Large intestine (tissue), 3 donors: Measurements from ENCODE around the gene HOXD11. TPM values are rescaled to one million over a fixed set of nuclear protein-coding genes. Genes with fewer than 3 reads are reported as not detected.

Experiments
- DNase-seq, 2 donors: peaks; one replicate each; pipeline versions ENCODE4 v3.0.0 to v3.0.0-alpha.2; 2013
- H3K27ac ChIP-seq: one replicate; pipeline ENCODE4 v1.5.1; 2013; ENCODE audit warnings: low read length
- H3K27me3 ChIP-seq: 2 replicates; pipeline ENCODE4 v1.6.1; 2013; ENCODE audit warnings: low read length; ENCODE audit not compliant: control insufficient read depth, insufficient read depth
- H3K36me3 ChIP-seq: 2 replicates; pipeline ENCODE4 v1.6.1; 2013; ENCODE audit warnings: low read length; ENCODE audit not compliant: control insufficient read depth, insufficient read depth
- H3K4me1 ChIP-seq: one replicate; pipeline ENCODE4 v1.6.1; 2013; ENCODE audit warnings: low read length; ENCODE audit not compliant: control insufficient read depth, insufficient read depth
- H3K4me3 ChIP-seq: one replicate; pipeline ENCODE4 v1.5.1; 2013; ENCODE audit warnings: low read length
- H3K9me3 ChIP-seq: one replicate; pipeline ENCODE4 v1.6.1; 2013; ENCODE audit warnings: mild to moderate bottlenecking, low read depth, low read length, moderate library complexity; ENCODE audit not compliant: control insufficient read depth
- WGBS: methylation state at CpG from one replicate; pipeline ENCODE4 v1.1.5; 2013; ENCODE audit warnings: low lambda C conversion rate; ENCODE audit not compliant: insufficient coverage; 5-methylcytosine and 5-hydroxymethylcytosine counted together
- polyA plus RNA-seq: library from polyadenylated mRNA; unstranded; fragments of 120-200 nt; gene quantifications from one replicate; pipeline ENCODE4 v1.2.1, GENCODE V29; 2013

HOXD11 gene
- polyA plus RNA-seq, 1 donor, result not detected

GRCh38 chr2:176101216-176101830, 5.8 kb upstream of the HOXD11 start:
- DNase-seq, result no peak
- peaks cover 100% of the 10 kb centered on the region for H3K27me3 ChIP-seq
- peaks cover 30% of the 10 kb centered on the region for H3K9me3 ChIP-seq
- H3K36me3 ChIP-seq, result no peaks in the 10 kb centered on the region
- no peak overlapping the region for H3K27ac ChIP-seq
- peaks cover 6% of the 10 kb centered on the region for H3K4me1 ChIP-seq
- no peak overlapping the region for H3K4me3 ChIP-seq
- no CpG with 5 or more reads among the region's 2 CpGs for WGBS

GRCh38 chr2:176101842-176102241, 5.2 kb upstream of the HOXD11 start:
- H3K4me3 ChIP-seq, result no peak overlapping the region
- H3K36me3 ChIP-seq, result no peaks in the 10 kb centered on the region
- peaks cover 100% of the 10 kb centered on the region for H3K27me3 ChIP-seq
- no CpG with 5 or more reads among the region's 5 CpGs for WGBS
- peaks cover 35% of the 10 kb centered on the region for H3K9me3 ChIP-seq
- no peak overlapping the region for H3K27ac ChIP-seq
- peaks cover 1% of the 10 kb centered on the region for H3K4me1 ChIP-seq
- no peak for DNase-seq

- H3K4me1 ChIP-seq, result no peaks in the 10 kb centered on the region
- H3K27me3 ChIP-seq, result peaks cover 100% of the 10 kb centered on the region
- no peak overlapping the region for H3K27ac ChIP-seq
- peaks cover 37% of the 10 kb centered on the region for H3K9me3 ChIP-seq
- no peak for DNase-seq
- H3K36me3 ChIP-seq, result no peaks in the 10 kb centered on the region
- 0% methylated on average over 1 of the region's 7 CpGs for WGBS
- no peak overlapping the region for H3K4me3 ChIP-seq
These were observed 4.7 kb upstream of the HOXD11 start for GRCh38 chr2:176102309-176102866.

GRCh38 chr2:176103194-176103593, 3.9 kb upstream of the HOXD11 start:
- H3K4me1 ChIP-seq, result no peaks in the 10 kb centered on the region
- no peak for DNase-seq
- H3K4me3 ChIP-seq, result no peak overlapping the region
- H3K27ac ChIP-seq, result no peak overlapping the region
- H3K36me3 ChIP-seq, result no peaks in the 10 kb centered on the region
- peaks cover 96% of the 10 kb centered on the region for H3K27me3 ChIP-seq
- no CpG with 5 or more reads among the region's 7 CpGs for WGBS
- H3K9me3 ChIP-seq, result peaks cover 35% of the 10 kb centered on the region

GRCh38 chr2:176103742-176104315, 3.3 kb upstream of the HOXD11 start:
- peaks cover 96% of the 10 kb centered on the region for H3K27me3 ChIP-seq
- peaks cover 29% of the 10 kb centered on the region for H3K9me3 ChIP-seq
- no peaks in the 10 kb centered on the region for H3K36me3 ChIP-seq
- DNase-seq, result no peak
- WGBS, result 0% methylated on average over 2 of the region's 17 CpGs
- no peak overlapping the region for H3K27ac ChIP-seq
- no peaks in the 10 kb centered on the region for H3K4me1 ChIP-seq
- no peak overlapping the region for H3K4me3 ChIP-seq

- DNase-seq, result no peak
- Histone ChIP-seq H3K27ac (no peak overlapping the region), H3K9me3 (peaks cover 29% of the 10 kb centered on the region), H3K4me1 (no peaks in the 10 kb centered on the region), H3K36me3 (no peaks in the 10 kb centered on the region), H3K27me3 (peaks cover 96% of the 10 kb centered on the region), H3K4me3 (no peak overlapping the region)
- WGBS, result no CpG with 5 or more reads among the region's 56 CpGs
These were observed 2.6 kb upstream of the HOXD11 start for GRCh38 chr2:176104316-176105077.

GRCh38 chr2:176105078-176105729, 1.9 kb upstream of the HOXD11 start:
- Histone ChIP-seq H3K9me3 (peaks cover 25% of the 10 kb centered on the region), H3K36me3 (no peaks in the 10 kb centered on the region), H3K4me1 (no peaks in the 10 kb centered on the region), H3K27ac (no peak overlapping the region), H3K4me3 (no peak overlapping the region), H3K27me3 (peaks cover 96% of the 10 kb centered on the region)
- WGBS, result 4% methylated on average over 4 of the region's 25 CpGs
- no peak for DNase-seq

- no peak for DNase-seq
- peaks cover 96% of the 10 kb centered on the region for H3K27me3 ChIP-seq
- no peak overlapping the region for H3K27ac ChIP-seq
- H3K36me3 ChIP-seq, result no peaks in the 10 kb centered on the region
- no peak overlapping the region for H3K4me3 ChIP-seq
- H3K4me1 ChIP-seq, result no peaks in the 10 kb centered on the region
- WGBS, result 2% methylated on average over 4 of the region's 25 CpGs
- peaks cover 20% of the 10 kb centered on the region for H3K9me3 ChIP-seq
These were observed 1.1 kb upstream of the HOXD11 start for GRCh38 chr2:176105730-176106580.

- no peak overlapping the region for H3K27ac ChIP-seq
- no peaks in the 10 kb centered on the region for H3K4me1 ChIP-seq
- no CpG with 5 or more reads among the region's 59 CpGs for WGBS
- peaks cover 30% of the 10 kb centered on the region for H3K9me3 ChIP-seq
- H3K4me3 ChIP-seq, result no peak overlapping the region
- DNase-seq, result no peak
- peaks cover 96% of the 10 kb centered on the region for H3K27me3 ChIP-seq
- no peaks in the 10 kb centered on the region for H3K36me3 ChIP-seq
These were observed 676 bp downstream of the HOXD11 start for GRCh38 chr2:176107731-176108181.
